GM12892 (cell line): Measurements from ENCODE around the gene LRP10.
A peak's percentile ranks its signal among the peaks of the same experiment; 100 is the strongest.
"Not testable (repeated sequence)": the region's sequence is repeated elsewhere in the genome, so short reads cannot be mapped to it uniquely, and the experiment has no call there.

Experiments
- DNase-seq: peaks from one replicate; pipeline ENCODE4 v3.0.0; 2011; ENCODE audit not compliant: insufficient read length
- FAIRE-seq: peaks from 2 replicates; lab custom pipeline; 2011; peaks lifted over from hg19 to GRCh38; lab: Jason Lieb, UNC
- POLR2A ChIP-seq: IDR thresholded peaks from 2 replicates; pipeline ENCODE4 v1.6.1; 2011; ENCODE audit warnings: low read depth, low read length, control low read depth
- POLR2AphosphoS5 ChIP-seq: IDR thresholded peaks from 2 replicates; pipeline ENCODE4 v1.6.1; 2011; ENCODE audit warnings: low read depth, low read length, control low read depth
- TAF1 ChIP-seq: IDR thresholded peaks from 2 replicates; pipeline ENCODE4 v1.6.1; 2011; ENCODE audit warnings: low read depth, mild to moderate bottlenecking, control low read depth, low read length, borderline replicate concordance

LRP10 gene

GRCh38 chr14:22900081-22900799 is 28.7 kb downstream of the LRP10 start:
- DNase-seq (no peak), FAIRE-seq (no peak)

GRCh38 chr14:22901799-22902198 is 30.3 kb downstream of the LRP10 start:
- FAIRE-seq, result no peak
- TF ChIP-seq TAF1 (no peak), POLR2AphosphoS5 (no peak), POLR2A (no peak)

More at GRCh38 chr14:22900081-22900799, 28.7 kb downstream of the LRP10 start:
- TF ChIP-seq POLR2A (no peak), TAF1 (no peak), POLR2AphosphoS5 (no peak)

GRCh38 chr14:22903742-22904087 is 32.2 kb downstream of the LRP10 start:
- DNase-seq, result no peak
- no peak for FAIRE-seq
- TF ChIP-seq POLR2AphosphoS5 (no peak), POLR2A (no peak), TAF1 (no peak)

More at GRCh38 chr14:22901799-22902198, 30.3 kb downstream of the LRP10 start:
- no peak for DNase-seq

GRCh38 chr14:22905627-22906026 is 34.1 kb downstream of the LRP10 start:
- no peak for TF ChIP-seq POLR2AphosphoS5
- no peak for TF ChIP-seq TAF1
- no peak for TF ChIP-seq POLR2A
- DNase-seq, result no peak
- FAIRE-seq, result no peak

- TF ChIP-seq TAF1 (no peak), POLR2A (no peak), POLR2AphosphoS5 (no peak)
- FAIRE-seq, result no peak
These were observed 34.5 kb downstream of the LRP10 start for GRCh38 chr14:22906073-22906472.

GRCh38 chr14:22907429-22907828 is 35.9 kb downstream of the LRP10 start:
- no peak for DNase-seq
- FAIRE-seq, result no peak
- no peak for TF ChIP-seq POLR2A
- TF ChIP-seq POLR2AphosphoS5, result no peak
- TF ChIP-seq TAF1, result no peak

More at GRCh38 chr14:22906073-22906472, 34.5 kb downstream of the LRP10 start:
- no peak for DNase-seq

- TF ChIP-seq TAF1, result no peak
- no peak for TF ChIP-seq POLR2A
- no peak for TF ChIP-seq POLR2AphosphoS5
- FAIRE-seq (no peak), DNase-seq (no peak)
These were observed 37.1 kb downstream of the LRP10 start for GRCh38 chr14:22908601-22909000.

- TF ChIP-seq POLR2AphosphoS5 (no peak), POLR2A (no peak), TAF1 (no peak)
- DNase-seq (no peak), FAIRE-seq (no peak)
These were observed 39.4 kb downstream of the LRP10 start for GRCh38 chr14:22910916-22911315.

GRCh38 chr14:22914836-22915235 is 43.3 kb downstream of the LRP10 start:
- not testable (repeated sequence) for FAIRE-seq, DNase-seq

- DNase-seq (no peak), FAIRE-seq (no peak)
- TF ChIP-seq TAF1, result no peak
- 0 out of 2 replicates have a peak, but pooled peaks have one; percentile 20 for TF ChIP-seq POLR2AphosphoS5
- no peak for TF ChIP-seq POLR2A
These were observed 44.5 kb downstream of the LRP10 start for GRCh38 chr14:22915886-22916521.

- peak; percentile 93 for FAIRE-seq
- TF ChIP-seq POLR2AphosphoS5 (peak; percentile 56; the same call in 1 of the 2 replicates), TAF1 (peak; percentile 50; the same call in 1 of the 2 replicates), POLR2A (peak; percentile 81)
- DNase-seq, result peak; percentile 87
These were observed 47.5 kb downstream of the LRP10 start, which contains the start of gene RBM23 for GRCh38 chr14:22918804-22919600. RBM23 (minus strand) TSS chr14:22919149.

GRCh38 chr14:22919601-22919921 is 48.0 kb downstream of the LRP10 start:
- no peak for FAIRE-seq

More at GRCh38 chr14:22919601-22919921, 48.0 kb downstream of the LRP10 start:
- TF ChIP-seq POLR2AphosphoS5 (no peak; the same call in 1 of the 2 replicates), POLR2A (no peak), TAF1 (no peak)
- peak; percentile 20 for DNase-seq
